ENCODE results near the gene INPP5K. TPM values are rescaled to one million over a fixed set of nuclear protein-coding genes. Genes with fewer than 3 reads are reported as not detected.

Gene INPP5K
- polyA plus RNA-seq, 1 donor from 2014 or later = 35.8 TPM

DNA sequence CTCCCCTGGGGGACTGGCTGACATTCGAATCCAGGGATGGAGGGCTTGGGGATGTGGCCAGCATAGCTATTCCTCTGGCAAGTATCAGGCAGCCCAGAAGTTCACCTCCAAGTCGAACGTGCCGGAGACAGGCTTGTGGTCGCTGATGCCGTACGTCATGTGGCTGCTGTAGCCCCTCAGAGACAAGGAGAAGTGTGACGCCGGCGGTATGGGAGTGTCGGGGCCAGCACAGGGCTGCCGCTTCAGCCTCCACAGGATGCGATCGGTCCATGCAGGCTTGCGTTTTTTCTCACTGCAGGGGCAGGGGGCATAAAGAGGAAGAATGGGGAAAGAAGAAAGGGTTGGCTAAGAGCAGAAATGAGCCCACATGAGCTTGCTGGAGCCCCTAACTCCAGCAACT is 18.6 kb downstream of the INPP5K start:
- no peak overlapping the region for H2AFZ ChIP-seq (ENCODE audit: low read depth, low read length)
- H3K4me3 ChIP-seq (ENCODE audit: low read length) = no peak overlapping the region
- no peak overlapping the region for H3K4me2 ChIP-seq (ENCODE audit: low read length)
- H3K9ac ChIP-seq (ENCODE audit: low read length) = no peak overlapping the region
- no peaks in the 10 kb centered on the region for H3K79me2 ChIP-seq (replicated peaks; ENCODE audit: insufficient read depth, low read length)
- no peaks in the 10 kb centered on the region for H3K36me3 ChIP-seq (ENCODE audit: insufficient read depth, low read length)
- no peaks in the 10 kb centered on the region for H3K9me2 ChIP-seq (ENCODE audit: insufficient read depth, low read length)
- no peaks in the 10 kb centered on the region for H3K27me3 ChIP-seq (ENCODE audit: insufficient read depth, low read depth, low read length)
- no peak for TF ChIP-seq EZH2 (IDR thresholded peaks at IDR 0.05; ENCODE audit: borderline replicate concordance, insufficient read depth, low read length, poor library complexity, severe bottlenecking)
- TF ChIP-seq EP300 (conservative IDR thresholded peaks at IDR 0.05; ENCODE audit: poor library complexity, severe bottlenecking) = no peak
- TF ChIP-seq, protein P1, sequence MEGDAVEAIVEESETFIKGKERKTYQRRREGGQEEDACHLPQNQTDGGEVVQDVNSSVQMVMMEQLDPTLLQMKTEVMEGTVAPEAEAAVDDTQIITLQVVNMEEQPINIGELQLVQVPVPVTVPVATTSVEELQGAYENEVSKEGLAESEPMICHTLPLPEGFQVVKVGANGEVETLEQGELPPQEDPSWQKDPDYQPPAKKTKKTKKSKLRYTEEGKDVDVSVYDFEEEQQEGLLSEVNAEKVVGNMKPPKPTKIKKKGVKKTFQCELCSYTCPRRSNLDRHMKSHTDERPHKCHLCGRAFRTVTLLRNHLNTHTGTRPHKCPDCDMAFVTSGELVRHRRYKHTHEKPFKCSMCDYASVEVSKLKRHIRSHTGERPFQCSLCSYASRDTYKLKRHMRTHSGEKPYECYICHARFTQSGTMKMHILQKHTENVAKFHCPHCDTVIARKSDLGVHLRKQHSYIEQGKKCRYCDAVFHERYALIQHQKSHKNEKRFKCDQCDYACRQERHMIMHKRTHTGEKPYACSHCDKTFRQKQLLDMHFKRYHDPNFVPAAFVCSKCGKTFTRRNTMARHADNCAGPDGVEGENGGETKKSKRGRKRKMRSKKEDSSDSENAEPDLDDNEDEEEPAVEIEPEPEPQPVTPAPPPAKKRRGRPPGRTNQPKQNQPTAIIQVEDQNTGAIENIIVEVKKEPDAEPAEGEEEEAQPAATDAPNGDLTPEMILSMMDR (IDR thresholded peaks at IDR 0.05; ENCODE audit: poor library complexity, severe bottlenecking) = no peak
- TF ChIP-seq TAF1 (IDR thresholded peaks at IDR 0.05; ENCODE audit: low read depth) = no peak
- TF ChIP-seq MXI1 (conservative IDR thresholded peaks at IDR 0.05; ENCODE audit: poor library complexity, severe bottlenecking) = no peak
- TF ChIP-seq, protein P2, sequence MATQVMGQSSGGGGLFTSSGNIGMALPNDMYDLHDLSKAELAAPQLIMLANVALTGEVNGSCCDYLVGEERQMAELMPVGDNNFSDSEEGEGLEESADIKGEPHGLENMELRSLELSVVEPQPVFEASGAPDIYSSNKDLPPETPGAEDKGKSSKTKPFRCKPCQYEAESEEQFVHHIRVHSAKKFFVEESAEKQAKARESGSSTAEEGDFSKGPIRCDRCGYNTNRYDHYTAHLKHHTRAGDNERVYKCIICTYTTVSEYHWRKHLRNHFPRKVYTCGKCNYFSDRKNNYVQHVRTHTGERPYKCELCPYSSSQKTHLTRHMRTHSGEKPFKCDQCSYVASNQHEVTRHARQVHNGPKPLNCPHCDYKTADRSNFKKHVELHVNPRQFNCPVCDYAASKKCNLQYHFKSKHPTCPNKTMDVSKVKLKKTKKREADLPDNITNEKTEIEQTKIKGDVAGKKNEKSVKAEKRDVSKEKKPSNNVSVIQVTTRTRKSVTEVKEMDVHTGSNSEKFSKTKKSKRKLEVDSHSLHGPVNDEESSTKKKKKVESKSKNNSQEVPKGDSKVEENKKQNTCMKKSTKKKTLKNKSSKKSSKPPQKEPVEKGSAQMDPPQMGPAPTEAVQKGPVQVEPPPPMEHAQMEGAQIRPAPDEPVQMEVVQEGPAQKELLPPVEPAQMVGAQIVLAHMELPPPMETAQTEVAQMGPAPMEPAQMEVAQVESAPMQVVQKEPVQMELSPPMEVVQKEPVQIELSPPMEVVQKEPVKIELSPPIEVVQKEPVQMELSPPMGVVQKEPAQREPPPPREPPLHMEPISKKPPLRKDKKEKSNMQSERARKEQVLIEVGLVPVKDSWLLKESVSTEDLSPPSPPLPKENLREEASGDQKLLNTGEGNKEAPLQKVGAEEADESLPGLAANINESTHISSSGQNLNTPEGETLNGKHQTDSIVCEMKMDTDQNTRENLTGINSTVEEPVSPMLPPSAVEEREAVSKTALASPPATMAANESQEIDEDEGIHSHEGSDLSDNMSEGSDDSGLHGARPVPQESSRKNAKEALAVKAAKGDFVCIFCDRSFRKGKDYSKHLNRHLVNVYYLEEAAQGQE (IDR thresholded peaks at IDR 0.05; ENCODE audit: borderline replicate concordance) = no peak
- no peak for TF ChIP-seq RAD21 (conservative IDR thresholded peaks at IDR 0.05)
- TF ChIP-seq POLR2AphosphoS5 (IDR thresholded peaks at IDR 0.05) = no peak
- no peak for TF ChIP-seq SMC3 (conservative IDR thresholded peaks at IDR 0.05; ENCODE audit: poor library complexity)
- no peaks in the 10 kb centered on the region for H4K20me1 ChIP-seq (ENCODE audit: insufficient read depth)
- no peaks in the 10 kb centered on the region for H3F3A ChIP-seq (ENCODE audit: insufficient read depth, low read length, poor library complexity, severe bottlenecking)
- no peak overlapping the region for H3K27ac ChIP-seq (ENCODE audit: low read length)
- no peaks in the 10 kb centered on the region for H3K9me3 ChIP-seq (ENCODE audit: low read length)

DNA sequence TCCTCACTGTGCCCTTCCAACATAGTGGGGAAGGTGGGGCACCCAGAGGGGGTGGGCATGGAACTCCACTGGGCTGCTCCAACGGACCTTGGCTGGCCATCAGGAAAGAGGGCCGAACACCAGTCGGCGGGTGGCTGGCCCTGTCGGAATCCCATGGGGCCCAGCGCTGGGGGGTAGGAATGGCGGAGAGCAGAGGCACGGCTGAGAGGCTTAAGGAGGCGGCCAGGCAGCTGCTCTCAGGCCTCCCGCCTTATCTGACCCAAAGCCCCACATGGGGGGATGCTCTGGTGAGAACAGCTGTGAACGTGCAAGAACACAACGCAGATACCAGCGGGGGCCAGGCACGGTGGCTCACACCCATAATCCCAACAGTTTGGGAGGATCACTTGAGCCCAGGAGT is 19.5 kb downstream of the INPP5K start:
- H3K79me2 ChIP-seq (replicated peaks; ENCODE audit: insufficient read depth, low read length) = no peaks in the 10 kb centered on the region
- no peak overlapping the region for H3K9ac ChIP-seq (ENCODE audit: low read length)
- no peaks in the 10 kb centered on the region for H3K27me3 ChIP-seq (ENCODE audit: insufficient read depth, low read depth, low read length)
- TF ChIP-seq TAF1 (IDR thresholded peaks at IDR 0.05; ENCODE audit: low read depth) = no peak
- TF ChIP-seq, protein P2 (IDR thresholded peaks at IDR 0.05; ENCODE audit: borderline replicate concordance) = no peak
- H3K4me2 ChIP-seq (ENCODE audit: low read length) = no peak overlapping the region
- no peaks in the 10 kb centered on the region for H3F3A ChIP-seq (ENCODE audit: insufficient read depth, low read length, poor library complexity, severe bottlenecking)
- no peaks in the 10 kb centered on the region for H3K36me3 ChIP-seq (ENCODE audit: insufficient read depth, low read length)
- H2AFZ ChIP-seq (ENCODE audit: low read depth, low read length) = no peak overlapping the region
- H4K20me1 ChIP-seq (ENCODE audit: insufficient read depth) = no peaks in the 10 kb centered on the region
- no peak overlapping the region for H3K4me3 ChIP-seq (ENCODE audit: low read length)
- no peaks in the 10 kb centered on the region for H3K9me2 ChIP-seq (ENCODE audit: insufficient read depth, low read length)
- H3K27ac ChIP-seq (ENCODE audit: low read length) = no peak overlapping the region
- H3K9me3 ChIP-seq (ENCODE audit: low read length) = no peaks in the 10 kb centered on the region

All from neural cell (in vitro differentiated cells).